Colonic mucosa (tissue), 4 donors: Measurements from ENCODE around the gene WDR62. TPM values are rescaled to one million over a fixed set of nuclear protein-coding genes. Genes with fewer than 3 reads are reported as not detected.

Source experiments
- DNase-seq: peaks from one replicate; pipeline ENCODE4 v3.0.0-alpha.2; 2020
- H3K27ac ChIP-seq: fragments of 200-600 bp; one replicate; pipeline ENCODE4 v1.8.0; 2021
- H3K27me3 ChIP-seq: fragments of 200-600 bp; one replicate; pipeline ENCODE4 v1.8.0; 2021
- H3K36me3 ChIP-seq: fragments of 200-600 bp; one replicate; pipeline ENCODE4 v1.8.0; 2021
- H3K4me1 ChIP-seq: fragments of 200-600 bp; one replicate; pipeline ENCODE4 v1.8.0; 2021; ENCODE audit warnings: mild to moderate bottlenecking
- H3K4me3 ChIP-seq: fragments of 200-600 bp; one replicate; pipeline ENCODE4 v1.8.0; 2021
- H3K9ac ChIP-seq, 2 donors: one replicate each; pipeline ENCODE4 v1.7.0; 2013; ENCODE audit warnings: control low read depth in 2 of 2, low read depth in 2 of 2, low read length in 2 of 2
- H3K9me3 ChIP-seq: fragments of 200-600 bp; one replicate; pipeline ENCODE4 v1.8.0; 2021
- CTCF ChIP-seq: fragments of 200-600 bp; IDR thresholded peaks from one replicate; pipeline ENCODE4 v1.8.0; 2022; ENCODE audit warnings: antibody characterized with exemption, mild to moderate bottlenecking
- intact Hi-C: fragments of 100-400 bp; cut with DNase I; formaldehyde crosslinking; loops from one replicate; pipeline ENCODE4 v1.14.1; 2022
- total RNA-seq, 2 donors: library from RNA; stranded (reverse); fragmentation: NEBNext Ultra II Directional in 1 of 2; extraction: Animal tissue kit (Norgen Biotek cat#: 25700) in 1 of 2; gene quantifications; one replicate each; pipeline ENCODE4 v1.2.1, GENCODE V29; 2021
- donor health status: healthy.
- donor health status: DM: no; HTN: no; CAD: no.
- donor health status: DM: no; HTN: no; CAD: no.

WDR62 gene
- total RNA-seq, 2 donors from 2014 or later = 2.1 to 13.1 TPM

DNA sequence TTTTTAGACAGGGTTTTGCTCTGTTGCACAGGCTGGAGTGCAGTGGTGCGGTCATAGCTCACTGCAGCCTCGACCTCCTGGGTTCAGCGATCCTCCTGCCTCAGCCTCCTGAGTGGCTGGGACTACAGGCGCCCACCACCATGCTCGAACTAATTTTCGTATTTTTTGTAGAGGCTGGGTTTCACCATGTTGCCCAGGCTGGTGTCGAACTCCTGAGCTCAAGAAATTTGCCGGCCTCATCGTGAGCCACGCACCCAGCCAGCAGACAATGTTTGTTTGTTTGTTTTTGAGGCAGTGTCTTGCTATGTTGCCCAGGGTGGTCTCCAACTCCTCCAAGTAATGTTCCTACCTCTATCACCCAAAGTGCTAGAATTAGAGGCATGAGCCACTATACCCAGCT is 98.4 kb downstream of the WDR62 start:
- H3K27ac ChIP-seq = peak overlapping the region; percentile 76
- intact Hi-C loops = no loop called here
- H3K4me3 ChIP-seq = no peak overlapping the region
- no peak overlapping the region for H3K9ac ChIP-seq
- DNase-seq = no peak
- H3K9me3 ChIP-seq = no peaks in the 10 kb centered on the region
- H3K4me1 ChIP-seq = no peaks in the 10 kb centered on the region
- H3K27me3 ChIP-seq = no peaks in the 10 kb centered on the region
- no peak for TF ChIP-seq CTCF
- no peaks in the 10 kb centered on the region for H3K36me3 ChIP-seq

Other genes with a start within 250 kb of the WDR62 start
- not detected for gene PRODH2, start 242.1 kb upstream of the WDR62 start, total RNA-seq
- not detected for gene NPHS1, start 202.4 kb upstream of the WDR62 start, total RNA-seq
- gene KIRREL2, start 198.0 kb upstream of the WDR62 start, total RNA-seq = under 1 TPM in 1 of 2 donors, not detected in 1; 0.13 TPM
- 1 to 10 TPM; 2.6 to 3.7 TPM for gene APLP1, start 186.3 kb upstream of the WDR62 start, total RNA-seq
- 10 to 100 TPM in 1 of 2 donors, 1 to 10 TPM in 1; 8.6 to 11.2 TPM for gene NFKBID, start 154.4 kb upstream of the WDR62 start, total RNA-seq
- gene HCST, start 152.4 kb upstream of the WDR62 start, total RNA-seq = 1 to 10 TPM; 2.4 to 4.8 TPM
- gene TYROBP, start 146.6 kb upstream of the WDR62 start, total RNA-seq = 10 to 100 TPM; 10.4 to 32.8 TPM
- 10 to 100 TPM; 10.0 to 17.4 TPM for gene LRFN3, start 118.5 kb upstream of the WDR62 start, total RNA-seq
- gene SDHAF1, start 59.7 kb upstream of the WDR62 start, total RNA-seq = 10 to 100 TPM; 25.2 to 31.6 TPM
- gene SYNE4, start 46.1 kb upstream of the WDR62 start, total RNA-seq = 10 to 100 TPM in 1 of 2 donors, 1 to 10 TPM in 1; 9.3 to 10.1 TPM
- gene ALKBH6, start 40.7 kb upstream of the WDR62 start, total RNA-seq = 10 to 100 TPM; 17.0 to 26.2 TPM
- 10 to 100 TPM in 1 of 2 donors, 1 to 10 TPM in 1; 3.4 to 11.7 TPM for gene CLIP3, start 22.0 kb upstream of the WDR62 start, total RNA-seq
- 1 to 10 TPM; 3.3 to 4.6 TPM for gene THAP8, start 612 bp upstream of the WDR62 start, total RNA-seq
- not detected for gene OVOL3, start 56.2 kb downstream of the WDR62 start, total RNA-seq
- 10 to 100 TPM; 41.6 to 94.0 TPM for gene POLR2I, start 60.0 kb downstream of the WDR62 start, total RNA-seq
- 100 to 1,000 TPM in 1 of 2 donors, 10 to 100 TPM in 1; 82.3 to 115 TPM for gene TBCB, start 60.6 kb downstream of the WDR62 start, total RNA-seq
- gene CAPNS1, start 85.2 kb downstream of the WDR62 start, total RNA-seq = 100 to 1,000 TPM; 677 to 794 TPM
- 10 to 100 TPM in 1 of 2 donors, 1 to 10 TPM in 1; 8.2 to 17.1 TPM for gene COX7A1, start 97.5 kb downstream of the WDR62 start, total RNA-seq
- 1 to 10 TPM; 2.2 to 3.2 TPM for gene ZNF565, start 159.8 kb downstream of the WDR62 start, total RNA-seq
- 10 to 100 TPM; 44.0 to 45.2 TPM for gene ZNF146, start 160.2 kb downstream of the WDR62 start, total RNA-seq